A375 (cell line): ENCODE data around the gene CLMP. TPM values are rescaled to one million over a fixed set of nuclear protein-coding genes. Genes with fewer than 3 reads are reported as not detected.

Source experiments
- small RNA-seq: library from RNA; depleted of rRNA; stranded (forward); fragments of <200 nt; gene quantifications from one replicate; pipeline ENCODE3, GENCODE V24; 2014
- total RNA-seq: library from RNA; depleted of rRNA; stranded (reverse); fragments of >200 nt; shearing (Covaris generic); gene quantifications from 2 replicates; pipeline ENCODE4 v1.2.3, GENCODE V29; 2014; rRNA removed

CLMP gene
- 9.8 and 12.7 TPM in 2 replicates for total RNA-seq

GRCh38 chr11:123195188-123196059 lies at the start of gene CLMP:
TSS of gene CLMP (minus strand) at chr11:123195248. CDS start at chr11:123194940, 308 bp downstream.

GRCh38 chr11:123061403-123062157 lies 133.5 kb downstream of the CLMP start, which contains the start of gene HSPA8:
TSS of gene HSPA8 (minus strand) at chr11:123062136. CDS start at chr11:123061324, 812 bp downstream.

Small RNA genes lying within 50 kb of the gene (small RNA-seq; reads per million reads assigned to genes)
- not detected for gene RPL31P47
- not detected for gene SNORD14C
- not detected for gene SNORD14D
- 329 reads per million, percentile 98 among the genes with 10 or more reads in this experiment for gene SNORD14E

Other genes with a start within 250 kb of the CLMP start
- not detected in 2 replicates for gene BSX, start 213.4 kb downstream of the CLMP start, total RNA-seq
- gene HSPA8, start 133.1 kb downstream of the CLMP start, total RNA-seq, result 1,179 and 1,188 TPM in 2 replicates
- gene GRAMD1B, start 235.0 kb upstream of the CLMP start, total RNA-seq, result 65.2 and 66.8 TPM in 2 replicates